CD4-positive, alpha-beta T cell (primary cell): ENCODE data around the gene H3-3A. TPM values are rescaled to one million over a fixed set of nuclear protein-coding genes. Genes with fewer than 3 reads are reported as not detected.

ENCODE experiments used
- ATAC-seq: fragments of 200-7000 bp; cut with Tn5 transposase; one replicate; pipeline ENCODE4 v1.10.0; 2022; ENCODE audit warnings: mild to moderate bottlenecking; ENCODE audit not compliant: poor library complexity
- CTCF ChIA-PET: fragments of 350-600 bp; sonication (Branson Sonifier 250); formaldehyde crosslinking; loops from one replicate; lab custom pipeline; 2021; ENCODE audit warnings: antibody characterized with exemption, inconsistent platforms; lab: Charles Lee
- POLR2A ChIA-PET: fragments of 350-600 bp; sonication (Branson Sonifier 250); formaldehyde crosslinking; loops from one replicate; lab custom pipeline; 2021; ENCODE audit warnings: antibody characterized with exemption, inconsistent platforms; lab: Charles Lee
- DNase-seq, 14 experiments: peaks; one replicate each; pipeline ENCODE4 v3.0.0-alpha.2; 2013 to 2020; ENCODE audit warnings: mixed read lengths in 2 of 14
- H3K27ac ChIP-seq, 2 donors: one replicate each; pipeline versions ENCODE4 v1.5.1 to v1.7.0; 2013; ENCODE audit warnings: low read length in 2 of 2, low read depth in 1 of 2, mild to moderate bottlenecking in 1 of 2
- H3K27me3 ChIP-seq, 2 experiments: 1 replicate in 1 of 2; 2 replicates in 1 of 2; pipeline versions ENCODE4 v1.6.1 to v1.7.0; 2013; ENCODE audit warnings: low read length in 2 of 2, control low read depth in 1 of 2, mild to moderate bottlenecking in 1 of 2, moderate library complexity in 1 of 2; ENCODE audit not compliant: insufficient read depth in 2 of 2, control insufficient read depth in 1 of 2
- H3K36me3 ChIP-seq: one replicate; pipeline ENCODE4 v1.6.1; 2013; ENCODE audit warnings: low read length, control low read depth; ENCODE audit not compliant: insufficient read depth
- H3K4me1 ChIP-seq: one replicate; pipeline ENCODE4 v1.6.1; 2013; ENCODE audit warnings: low read length, control low read depth; ENCODE audit not compliant: insufficient read depth
- H3K4me3 ChIP-seq: one replicate; pipeline ENCODE4 v1.5.1; 2013; ENCODE audit warnings: mild to moderate bottlenecking, low read length, moderate library complexity
- H3K9me3 ChIP-seq, 2 experiments: 1 replicate in 1 of 2; 2 replicates in 1 of 2; pipeline versions ENCODE4 v1.6.1 to v1.7.0; 2013; ENCODE audit warnings: low read length in 2 of 2, mild to moderate bottlenecking in 2 of 2, control low read depth in 1 of 2, moderate library complexity in 1 of 2; ENCODE audit not compliant: control insufficient read depth in 1 of 2, insufficient read depth in 1 of 2
- H3K27ac Mint-ChIP-seq: one replicate; pipeline ENCODE4 v1.8.0; 2020; ENCODE audit warnings: mixed read lengths
- H3K27me3 Mint-ChIP-seq: one replicate; pipeline ENCODE4 v1.8.0; 2021; ENCODE audit warnings: mixed read lengths
- H3K36me3 Mint-ChIP-seq: one replicate; pipeline ENCODE4 v1.8.0; 2021; ENCODE audit warnings: low read depth, mixed read lengths
- H3K4me1 Mint-ChIP-seq: one replicate; pipeline ENCODE4 v1.8.0; 2021; ENCODE audit warnings: low read depth, mixed read lengths
- H3K4me3 Mint-ChIP-seq: one replicate; pipeline ENCODE4 v1.8.0; 2020; ENCODE audit warnings: mild to moderate bottlenecking, mixed read lengths
- H3K9me3 Mint-ChIP-seq: one replicate; pipeline ENCODE4 v1.8.0; 2020; ENCODE audit warnings: mixed read lengths
- CTCF ChIP-seq: fragments of 200-600 bp; IDR thresholded peaks from one replicate; pipeline ENCODE4 v1.8.0; 2022; ENCODE audit warnings: antibody characterized with exemption, mild to moderate bottlenecking
- intact Hi-C, 2 experiments: fragments of 100-400 bp; cut with DNase I in 1 of 2; cut with micrococcal nuclease in 1 of 2; formaldehyde crosslinking; loops; one replicate each; pipeline versions ENCODE4 v1.15.1 to v1.9.0; 2023 to 2025; cut with DNase I, micrococcal nuclease
- total RNA-seq, 174 experiments: library from RNA in 2 of 174; stranded (reverse) in 2 of 174; gene quantifications; one replicate each; pipeline ENCODE4 v1.2.3 and lab custom pipeline; 2021 to 2026

The H3-3A gene
- total RNA-seq, 2 experiments from 2014 or later: 372 to 380 TPM

GRCh38 chr1:226029568-226030225 lies 32.8 kb upstream of the H3-3A start:
- Mint-ChIP-seq H3K4me1 (no peaks in the 10 kb centered on the region), H3K9me3 (no peaks in the 10 kb centered on the region), H3K27ac (no peak overlapping the region), H3K27me3 (no peaks in the 10 kb centered on the region), H3K36me3 (no peaks in the 10 kb centered on the region), H3K4me3 (no peak overlapping the region)
- H3K27me3 ChIP-seq: no peaks in the 10 kb centered on the region
- ATAC-seq: no peak
- H3K4me3 ChIP-seq: no peak overlapping the region
- TF ChIP-seq CTCF: no peak
- no peaks in the 10 kb centered on the region for H3K36me3 ChIP-seq
- ChIA-PET POLR2A (interaction anchor here (0.8 to 1.5 kb wide), 2 partner anchors 25 to 30 kb away, joined by 4 to 5 read pairs; partner anchors contain the start of gene SDE2), CTCF (no interaction called here)
- intact Hi-C loops: no loop called here
- no peaks in the 10 kb centered on the region for H3K9me3 ChIP-seq
- no peaks in the 10 kb centered on the region for H3K4me1 ChIP-seq
- no peak for DNase-seq
- H3K27ac ChIP-seq: peak overlapping the region in 1 of 2 donors; percentile 15

- ChIA-PET CTCF (no interaction called here), POLR2A (interaction anchor here (1.0 to 2.3 kb wide), 2 partner anchors 28 to 34 kb away, joined by 3 to 12 read pairs; partner anchors contain the start of gene SDE2)
- no peaks in the 10 kb centered on the region for H3K27me3 Mint-ChIP-seq
- no peak overlapping the region for H3K4me3 ChIP-seq
- no peaks in the 10 kb centered on the region for H3K36me3 ChIP-seq
- no peaks in the 10 kb centered on the region for H3K4me1 ChIP-seq
- H3K9me3 Mint-ChIP-seq: no peaks in the 10 kb centered on the region
- intact Hi-C loops: no loop called here
- H3K27me3 ChIP-seq: no peaks in the 10 kb centered on the region
- no peaks in the 10 kb centered on the region for H3K9me3 ChIP-seq
- H3K27ac Mint-ChIP-seq: no peak overlapping the region
- DNase-seq (no peak), ATAC-seq (no peak)
- no peak overlapping the region for H3K4me3 Mint-ChIP-seq
- no peak overlapping the region for H3K27ac ChIP-seq
- no peaks in the 10 kb centered on the region for H3K36me3 Mint-ChIP-seq
- TF ChIP-seq CTCF: no peak
- no peaks in the 10 kb centered on the region for H3K4me1 Mint-ChIP-seq
Measured at GRCh38 chr1:226033582-226033981, 28.9 kb upstream of the H3-3A start.

DNA sequence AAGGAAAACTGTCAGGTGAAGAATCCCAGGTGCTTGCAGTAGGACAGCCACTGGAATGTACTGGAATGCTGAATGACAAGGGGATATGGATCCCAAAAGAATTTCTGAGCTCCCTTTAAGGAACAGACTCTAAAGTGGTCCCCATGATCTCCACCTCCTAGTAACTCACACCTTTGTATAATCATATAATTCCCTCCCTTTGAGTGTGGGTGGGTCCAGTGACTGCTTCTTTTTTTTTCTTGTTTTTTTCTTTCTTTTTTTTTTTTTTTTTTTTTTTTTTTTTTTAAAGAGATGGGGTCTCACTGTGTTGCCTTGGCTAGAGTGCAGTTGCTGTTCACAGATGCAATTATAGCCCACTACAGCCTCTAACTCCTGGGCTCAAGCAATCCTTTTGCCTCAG lies 28.5 kb upstream of the H3-3A start:
- Histone ChIP-seq H3K27ac (no peak overlapping the region), H3K36me3 (no peaks in the 10 kb centered on the region), H3K4me1 (no peaks in the 10 kb centered on the region), H3K9me3 (no peaks in the 10 kb centered on the region), H3K27me3 (no peaks in the 10 kb centered on the region), H3K4me3 (no peak overlapping the region)
- no peak for TF ChIP-seq CTCF
- H3K27ac Mint-ChIP-seq: no peak overlapping the region
- no peak for ATAC-seq
- H3K4me3 Mint-ChIP-seq: no peak overlapping the region
- H3K4me1 Mint-ChIP-seq: no peaks in the 10 kb centered on the region
- ChIA-PET CTCF (no interaction called here), POLR2A (interaction anchor here (1.0 to 2.3 kb wide), 2 partner anchors 28 to 34 kb away, joined by 3 to 12 read pairs; partner anchors contain the start of gene SDE2)
- no peaks in the 10 kb centered on the region for H3K9me3 Mint-ChIP-seq
- intact Hi-C loops: no loop called here
- H3K27me3 Mint-ChIP-seq: no peaks in the 10 kb centered on the region
- no peaks in the 10 kb centered on the region for H3K36me3 Mint-ChIP-seq
- no peak for DNase-seq
